Neural cell (in vitro differentiated cells): Measurements from ENCODE around the gene WDR20. TPM values are rescaled to one million over a fixed set of nuclear protein-coding genes. Genes with fewer than 3 reads are reported as not detected.

ENCODE experiments used
- H2AFZ ChIP-seq: fragments of 200-600, 300-800 bp; sonication (generic), shearing (Covaris generic); 2 replicates; pipeline ENCODE4 v1.6.0; 2014; ENCODE audit warnings: low read depth, mild to moderate bottlenecking, antibody characterized with exemption, low read length, moderate library complexity
- H3F3A ChIP-seq: fragments of 200-600 bp; shearing (Covaris generic); 2 replicates; pipeline ENCODE4 v1.6.1; 2016; ENCODE audit warnings: mild to moderate bottlenecking, moderate library complexity, mixed read lengths, antibody characterized with exemption, low read length; ENCODE audit not compliant: insufficient read depth, poor library complexity, severe bottlenecking
- H3K27ac ChIP-seq: fragments of 200-600, 300-800 bp; sonication (generic), shearing (Covaris generic); 2 replicates; pipeline ENCODE4 v1.5.1; 2014; ENCODE audit warnings: mild to moderate bottlenecking, low read length, moderate library complexity
- H3K27me3 ChIP-seq: fragments of 300-800, 200-600 bp; sonication (generic), shearing (Covaris generic); 2 replicates; pipeline ENCODE4 v1.6.0; 2014; ENCODE audit warnings: mild to moderate bottlenecking, low read depth, low read length, moderate library complexity; ENCODE audit not compliant: insufficient read depth
- H3K36me3 ChIP-seq: fragments of 300-800, 200-600 bp; sonication (generic), shearing (Covaris generic); 2 replicates; pipeline ENCODE4 v1.5.1; 2014; ENCODE audit warnings: mild to moderate bottlenecking, antibody characterized with exemption, low read length, moderate library complexity; ENCODE audit not compliant: insufficient read depth
- H3K4me2 ChIP-seq: fragments of 300-800, 200-600 bp; sonication (generic), shearing (Covaris generic); 2 replicates; pipeline ENCODE4 v1.6.0; 2014; ENCODE audit warnings: mild to moderate bottlenecking, low read length
- H3K4me3 ChIP-seq: fragments of 300-800, 200-600 bp; sonication (generic), shearing (Covaris generic); 2 replicates; pipeline ENCODE4 v1.5.1; 2014; ENCODE audit warnings: mild to moderate bottlenecking, low read length, moderate library complexity
- H3K79me2 ChIP-seq: fragments of 200-600 bp; shearing (Covaris generic); replicated peaks from 2 replicates; pipeline ENCODE4 v1.6.0; 2014; ENCODE audit warnings: mild to moderate bottlenecking, low read length, moderate library complexity; ENCODE audit not compliant: insufficient read depth
- H3K9ac ChIP-seq: fragments of 300-800, 200-600 bp; sonication (generic), shearing (Covaris generic); 2 replicates; pipeline ENCODE4 v1.6.1; 2016; ENCODE audit warnings: mild to moderate bottlenecking, low read length, mixed read lengths
- H3K9me2 ChIP-seq: fragments of 200-600 bp; shearing (Covaris generic); 2 replicates; pipeline ENCODE4 v1.6.1; 2016; ENCODE audit warnings: mild to moderate bottlenecking, low read length, mixed read lengths; ENCODE audit not compliant: insufficient read depth
- H3K9me3 ChIP-seq: fragments of 200-600, 300-800 bp; sonication (generic), shearing (Covaris generic); 2 replicates; pipeline ENCODE4 v1.6.1; 2016; ENCODE audit warnings: mild to moderate bottlenecking, mixed run types, low read length, moderate library complexity, mixed read lengths
- H4K20me1 ChIP-seq: fragments of 200-600 bp; shearing (Covaris generic); 2 replicates; pipeline ENCODE4 v1.6.1; 2016; ENCODE audit warnings: mild to moderate bottlenecking, mixed run types; ENCODE audit not compliant: insufficient read depth
- EP300 ChIP-seq: fragments of 450-650 bp; conservative IDR thresholded peaks from 2 replicates; pipeline ENCODE4 v1.6.1; 2014; ENCODE audit warnings: antibody characterized with exemption, mild to moderate bottlenecking, moderate library complexity; ENCODE audit not compliant: poor library complexity, severe bottlenecking
- EZH2 ChIP-seq: fragments of 200-600, 300-800 bp; shearing (Covaris generic), sonication (generic); IDR thresholded peaks from 2 replicates; pipeline ENCODE4 v1.6.1; 2014; ENCODE audit warnings: antibody characterized with exemption, low read length, borderline replicate concordance, mild to moderate bottlenecking; ENCODE audit not compliant: insufficient read depth, poor library complexity, severe bottlenecking
- MXI1 ChIP-seq: fragments of 450-650 bp; conservative IDR thresholded peaks from 2 replicates; pipeline ENCODE4 v1.6.1; 2014; ENCODE audit warnings: antibody characterized with exemption, mild to moderate bottlenecking; ENCODE audit not compliant: poor library complexity, severe bottlenecking
- POLR2AphosphoS5 ChIP-seq: IDR thresholded peaks from 2 replicates; pipeline ENCODE4 v1.6.1; 2012
- RAD21 ChIP-seq: fragments of 450-650 bp; conservative IDR thresholded peaks from 2 replicates; pipeline ENCODE4 v1.6.1; 2014; ENCODE audit warnings: antibody characterized with exemption, mild to moderate bottlenecking, moderate library complexity
- SMC3 ChIP-seq: fragments of 450-650 bp; conservative IDR thresholded peaks from 2 replicates; pipeline ENCODE4 v1.6.1; 2014; ENCODE audit warnings: antibody characterized with exemption, mild to moderate bottlenecking, moderate library complexity; ENCODE audit not compliant: poor library complexity
- TAF1 ChIP-seq: IDR thresholded peaks from 2 replicates; pipeline ENCODE4 v1.6.1; 2012; ENCODE audit warnings: low read depth
- polyA plus RNA-seq: library from polyadenylated mRNA; depleted of rRNA; stranded (reverse); fragments of >200 nt; gene quantifications from 2 replicates; pipeline ENCODE4 v1.2.3, GENCODE V29; 2014
- TF ChIP-seq, protein P1 (sequence below): IDR thresholded peaks from 2 replicates; pipeline ENCODE4 v1.6.1; 2012; ENCODE audit warnings: borderline replicate concordance
- TF ChIP-seq, protein P2 (sequence below): fragments of 450-650 bp; IDR thresholded peaks from 2 replicates; pipeline ENCODE4 v1.5.1; 2014; ENCODE audit warnings: antibody characterized with exemption, mild to moderate bottlenecking, moderate library complexity; ENCODE audit not compliant: poor library complexity, severe bottlenecking

Gene WDR20
- polyA plus RNA-seq, 1 donor from 2014 or later = 28.6 TPM

DNA sequence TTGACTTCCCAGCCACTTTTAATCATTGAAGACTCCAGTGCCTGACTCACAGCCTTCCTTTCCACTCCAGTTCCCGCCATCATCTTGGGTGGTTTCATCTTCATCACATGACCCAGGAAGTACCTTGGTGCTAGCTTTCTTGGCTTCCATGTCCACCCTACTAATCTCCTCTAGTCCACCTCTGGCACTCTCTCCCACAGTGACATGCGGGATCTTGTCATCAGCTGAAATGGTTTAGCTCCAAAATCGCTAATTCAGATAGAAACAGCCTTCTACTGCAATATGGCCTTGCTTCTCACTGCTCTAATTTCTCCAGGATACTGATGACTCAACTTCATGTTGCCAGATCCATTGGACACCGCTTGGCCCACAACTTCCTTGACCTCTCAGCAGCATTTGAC lies 24.5 kb downstream of the WDR20 start:
- no peaks in the 10 kb centered on the region for H4K20me1 ChIP-seq

DNA sequence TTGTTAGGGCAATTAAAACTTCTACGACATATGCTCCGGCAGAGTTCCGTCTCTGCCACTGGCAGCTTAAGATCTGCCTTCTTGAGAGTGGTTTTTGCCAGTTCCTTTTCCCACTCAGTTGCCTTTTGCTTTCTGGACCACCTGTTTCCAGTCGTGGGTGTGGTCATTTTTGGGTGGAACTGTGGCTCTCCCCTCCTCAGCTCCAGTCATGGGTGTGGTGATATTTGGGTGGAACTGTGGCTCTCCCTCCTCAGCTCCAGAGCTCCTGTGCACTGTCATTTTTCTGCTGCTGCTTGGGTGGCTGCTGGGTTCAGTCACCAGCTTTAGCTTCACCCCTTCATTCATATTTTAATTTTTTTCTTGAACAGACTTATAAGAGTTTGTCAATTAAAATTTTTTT lies 25.3 kb downstream of the WDR20 start:
- Histone ChIP-seq H3F3A (no peaks in the 10 kb centered on the region), H4K20me1 (no peaks in the 10 kb centered on the region), H3K9me3 (no peaks in the 10 kb centered on the region), H3K27me3 (no peaks in the 10 kb centered on the region), H3K4me2 (no peak overlapping the region), H3K9me2 (no peaks in the 10 kb centered on the region), H3K9ac (no peak overlapping the region), H3K36me3 (no peaks in the 10 kb centered on the region), H3K79me2 (peaks cover 41% of the 10 kb centered on the region), H3K4me3 (no peak overlapping the region), H3K27ac (no peak overlapping the region), H2AFZ (no peak overlapping the region)
- TF ChIP-seq MXI1 (no peak), SMC3 (no peak), POLR2AphosphoS5 (no peak), RAD21 (no peak), EP300 (no peak), TAF1 (no peak), EZH2 (no peak)
- TF ChIP-seq, protein P1, sequence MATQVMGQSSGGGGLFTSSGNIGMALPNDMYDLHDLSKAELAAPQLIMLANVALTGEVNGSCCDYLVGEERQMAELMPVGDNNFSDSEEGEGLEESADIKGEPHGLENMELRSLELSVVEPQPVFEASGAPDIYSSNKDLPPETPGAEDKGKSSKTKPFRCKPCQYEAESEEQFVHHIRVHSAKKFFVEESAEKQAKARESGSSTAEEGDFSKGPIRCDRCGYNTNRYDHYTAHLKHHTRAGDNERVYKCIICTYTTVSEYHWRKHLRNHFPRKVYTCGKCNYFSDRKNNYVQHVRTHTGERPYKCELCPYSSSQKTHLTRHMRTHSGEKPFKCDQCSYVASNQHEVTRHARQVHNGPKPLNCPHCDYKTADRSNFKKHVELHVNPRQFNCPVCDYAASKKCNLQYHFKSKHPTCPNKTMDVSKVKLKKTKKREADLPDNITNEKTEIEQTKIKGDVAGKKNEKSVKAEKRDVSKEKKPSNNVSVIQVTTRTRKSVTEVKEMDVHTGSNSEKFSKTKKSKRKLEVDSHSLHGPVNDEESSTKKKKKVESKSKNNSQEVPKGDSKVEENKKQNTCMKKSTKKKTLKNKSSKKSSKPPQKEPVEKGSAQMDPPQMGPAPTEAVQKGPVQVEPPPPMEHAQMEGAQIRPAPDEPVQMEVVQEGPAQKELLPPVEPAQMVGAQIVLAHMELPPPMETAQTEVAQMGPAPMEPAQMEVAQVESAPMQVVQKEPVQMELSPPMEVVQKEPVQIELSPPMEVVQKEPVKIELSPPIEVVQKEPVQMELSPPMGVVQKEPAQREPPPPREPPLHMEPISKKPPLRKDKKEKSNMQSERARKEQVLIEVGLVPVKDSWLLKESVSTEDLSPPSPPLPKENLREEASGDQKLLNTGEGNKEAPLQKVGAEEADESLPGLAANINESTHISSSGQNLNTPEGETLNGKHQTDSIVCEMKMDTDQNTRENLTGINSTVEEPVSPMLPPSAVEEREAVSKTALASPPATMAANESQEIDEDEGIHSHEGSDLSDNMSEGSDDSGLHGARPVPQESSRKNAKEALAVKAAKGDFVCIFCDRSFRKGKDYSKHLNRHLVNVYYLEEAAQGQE = no peak
- TF ChIP-seq, protein P2, sequence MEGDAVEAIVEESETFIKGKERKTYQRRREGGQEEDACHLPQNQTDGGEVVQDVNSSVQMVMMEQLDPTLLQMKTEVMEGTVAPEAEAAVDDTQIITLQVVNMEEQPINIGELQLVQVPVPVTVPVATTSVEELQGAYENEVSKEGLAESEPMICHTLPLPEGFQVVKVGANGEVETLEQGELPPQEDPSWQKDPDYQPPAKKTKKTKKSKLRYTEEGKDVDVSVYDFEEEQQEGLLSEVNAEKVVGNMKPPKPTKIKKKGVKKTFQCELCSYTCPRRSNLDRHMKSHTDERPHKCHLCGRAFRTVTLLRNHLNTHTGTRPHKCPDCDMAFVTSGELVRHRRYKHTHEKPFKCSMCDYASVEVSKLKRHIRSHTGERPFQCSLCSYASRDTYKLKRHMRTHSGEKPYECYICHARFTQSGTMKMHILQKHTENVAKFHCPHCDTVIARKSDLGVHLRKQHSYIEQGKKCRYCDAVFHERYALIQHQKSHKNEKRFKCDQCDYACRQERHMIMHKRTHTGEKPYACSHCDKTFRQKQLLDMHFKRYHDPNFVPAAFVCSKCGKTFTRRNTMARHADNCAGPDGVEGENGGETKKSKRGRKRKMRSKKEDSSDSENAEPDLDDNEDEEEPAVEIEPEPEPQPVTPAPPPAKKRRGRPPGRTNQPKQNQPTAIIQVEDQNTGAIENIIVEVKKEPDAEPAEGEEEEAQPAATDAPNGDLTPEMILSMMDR = no peak

More for the DNA sequence above, 24.5 kb downstream of the WDR20 start:
- H3F3A ChIP-seq = no peaks in the 10 kb centered on the region
- no peak overlapping the region for H3K4me3 ChIP-seq
- peaks cover 42% of the 10 kb centered on the region for H3K79me2 ChIP-seq
- no peaks in the 10 kb centered on the region for H3K36me3 ChIP-seq
- H3K4me2 ChIP-seq = no peak overlapping the region
- H2AFZ ChIP-seq = no peak overlapping the region
- H3K27ac ChIP-seq = no peak overlapping the region
- H3K9ac ChIP-seq = no peak overlapping the region
- H3K9me3 ChIP-seq = no peaks in the 10 kb centered on the region
- H3K27me3 ChIP-seq = no peaks in the 10 kb centered on the region
- TF ChIP-seq EZH2 (no peak), RAD21 (no peak), SMC3 (no peak), MXI1 (no peak), TAF1 (no peak), EP300 (no peak), POLR2AphosphoS5 (no peak)
- TF ChIP-seq, protein P1 = no peak
- TF ChIP-seq, protein P2 = no peak
- no peaks in the 10 kb centered on the region for H3K9me2 ChIP-seq
